Measurements from ENCODE around the gene DZIP3.

DNA sequence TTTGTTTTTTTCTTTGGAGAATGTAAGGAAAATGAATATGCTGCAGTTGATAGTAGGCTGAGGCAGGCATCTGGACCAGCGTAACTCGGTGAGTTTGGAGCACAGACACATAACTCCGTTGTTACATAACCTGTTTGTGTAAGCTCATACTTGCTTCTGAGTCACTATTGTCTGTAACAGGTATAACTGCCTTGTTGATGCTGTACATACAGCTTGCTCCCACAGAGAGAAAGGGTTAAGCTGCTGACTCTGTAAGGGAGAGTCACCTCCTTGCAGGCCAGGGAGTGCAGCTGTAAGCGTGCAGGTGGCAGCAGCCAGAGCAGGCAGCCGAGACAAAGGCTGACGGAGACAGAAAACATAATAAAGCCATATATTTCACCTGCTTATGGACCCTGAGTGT is 147.3 kb downstream of the DZIP3 start:
- no peak for TF ChIP-seq CTCF (IDR thresholded peaks at IDR 0.05)
- TF ChIP-seq POLR2AphosphoS5 (IDR thresholded peaks at IDR 0.05), result no peak
